ENCODE results near the gene RPS6KL1. TPM values are rescaled to one million over a fixed set of nuclear protein-coding genes. Genes with fewer than 3 reads are reported as not detected.

Gene RPS6KL1
- total and polyA plus RNA-seq, 2 experiments from 2014 or later: 0.23 to 1.4 TPM

DNA sequence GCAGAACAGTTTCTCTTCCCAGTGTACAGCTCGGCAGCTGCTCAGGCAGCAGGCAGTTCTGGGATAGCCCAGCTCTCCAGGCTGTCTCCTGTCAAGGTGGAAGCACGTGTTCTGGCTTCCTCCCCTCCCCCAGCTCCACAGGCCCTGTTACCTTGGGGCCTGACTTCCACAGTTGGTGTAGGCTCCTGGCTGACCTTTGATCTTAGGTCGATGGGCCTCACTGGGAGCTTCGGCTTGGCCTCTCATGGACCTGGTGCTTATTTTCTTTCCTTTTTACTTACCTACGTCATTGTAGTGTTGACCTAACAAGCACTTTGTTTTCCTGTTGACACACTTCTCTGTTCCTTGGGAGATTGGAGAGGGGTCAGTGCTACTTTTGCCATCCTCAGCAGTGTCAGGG is 24.4 kb downstream of the RPS6KL1 start:
- Histone ChIP-seq H3F3A (ENCODE audit: insufficient read depth) (peaks cover 10% of the 10 kb centered on the region), H3K9ac (no peak overlapping the region), H3K27me3 (replicated peaks; ENCODE audit: insufficient read depth) (no peaks in the 10 kb centered on the region), H2AFZ (no peak overlapping the region), H3K4me1 (ENCODE audit: insufficient read depth) (no peaks in the 10 kb centered on the region), H3K4me3 (no peak overlapping the region), H3K9me3 (ENCODE audit: low read depth) (no peaks in the 10 kb centered on the region), H4K20me1 (ENCODE audit: insufficient read depth) (no peaks in the 10 kb centered on the region), H3K9me2 (ENCODE audit: insufficient read depth) (no peaks in the 10 kb centered on the region), H3K4me2 (ENCODE audit: unreplicated experiment) (no peak overlapping the region), H3K79me2 (ENCODE audit: insufficient read depth) (peaks cover 24% of the 10 kb centered on the region), H3K36me3 (ENCODE audit: low read depth) (peaks cover 87% of the 10 kb centered on the region), H3K27ac (no peak overlapping the region)
- in situ Hi-C loops (cut with MboI): no loop called here
- 78 to 81% methylated on average over 5 of the region's 5 CpGs for WGBS, 2 experiments (ENCODE audit: low coverage in 1 of 2, low lambda C conversion rate in 2 of 2, missing lambda C conversion rate in 2 of 2)
- no peak for TF ChIP-seq EZH2phosphoT487 (IDR thresholded peaks at IDR 0.05; ENCODE audit: insufficient read depth, low read depth)
- no peak for TF ChIP-seq EZH2 (IDR thresholded peaks at IDR 0.05; ENCODE audit: insufficient read depth, poor library complexity, severe bottlenecking)
- DNase-seq: no peak

DNA sequence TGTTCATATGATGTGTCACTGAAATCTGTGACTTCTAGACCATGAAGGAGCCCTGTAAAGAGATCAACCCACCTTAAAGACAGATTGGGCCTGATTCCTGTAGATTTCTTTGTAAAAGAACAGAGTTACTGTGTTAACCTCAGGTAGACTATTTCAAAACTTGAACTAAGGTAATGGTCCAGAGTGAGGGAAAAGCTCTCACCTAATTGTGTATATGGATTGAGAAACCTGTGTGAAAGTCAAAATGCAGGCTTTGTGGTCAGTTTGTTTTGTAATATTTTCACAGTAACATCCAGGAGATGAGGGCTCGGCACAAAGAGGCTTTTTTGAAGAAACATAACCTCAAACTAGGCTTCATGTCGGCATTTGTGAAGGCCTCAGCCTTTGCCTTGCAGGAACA is 25.0 kb downstream of the RPS6KL1 start:
- no peaks in the 10 kb centered on the region for H3K9me2 ChIP-seq (ENCODE audit: insufficient read depth)
- DNase-seq: no peak
- H3F3A ChIP-seq (ENCODE audit: insufficient read depth): peaks cover 9% of the 10 kb centered on the region
- TF ChIP-seq EZH2 (IDR thresholded peaks at IDR 0.05; ENCODE audit: insufficient read depth, poor library complexity, severe bottlenecking): no peak
- TF ChIP-seq EZH2phosphoT487 (IDR thresholded peaks at IDR 0.05; ENCODE audit: insufficient read depth, low read depth): no peak
- H3K36me3 ChIP-seq (ENCODE audit: low read depth): peaks cover 91% of the 10 kb centered on the region
- H3K4me1 ChIP-seq (ENCODE audit: insufficient read depth): no peaks in the 10 kb centered on the region
- no peak overlapping the region for H3K4me3 ChIP-seq
- no peak overlapping the region for H3K27ac ChIP-seq
- peaks cover 31% of the 10 kb centered on the region for H3K79me2 ChIP-seq (ENCODE audit: insufficient read depth)
- H3K9ac ChIP-seq: no peak overlapping the region
- H3K4me2 ChIP-seq (ENCODE audit: unreplicated experiment): no peak overlapping the region
- in situ Hi-C loops (cut with MboI): no loop called here
- WGBS, 2 experiments (ENCODE audit: low coverage in 1 of 2, low lambda C conversion rate in 2 of 2, missing lambda C conversion rate in 2 of 2): 88 to 94% methylated on average over 2 of the region's 2 CpGs
- H4K20me1 ChIP-seq (ENCODE audit: insufficient read depth): no peaks in the 10 kb centered on the region
- H3K27me3 ChIP-seq (replicated peaks; ENCODE audit: insufficient read depth): no peaks in the 10 kb centered on the region
- no peak overlapping the region for H2AFZ ChIP-seq
- H3K9me3 ChIP-seq (ENCODE audit: low read depth): no peaks in the 10 kb centered on the region

DNA sequence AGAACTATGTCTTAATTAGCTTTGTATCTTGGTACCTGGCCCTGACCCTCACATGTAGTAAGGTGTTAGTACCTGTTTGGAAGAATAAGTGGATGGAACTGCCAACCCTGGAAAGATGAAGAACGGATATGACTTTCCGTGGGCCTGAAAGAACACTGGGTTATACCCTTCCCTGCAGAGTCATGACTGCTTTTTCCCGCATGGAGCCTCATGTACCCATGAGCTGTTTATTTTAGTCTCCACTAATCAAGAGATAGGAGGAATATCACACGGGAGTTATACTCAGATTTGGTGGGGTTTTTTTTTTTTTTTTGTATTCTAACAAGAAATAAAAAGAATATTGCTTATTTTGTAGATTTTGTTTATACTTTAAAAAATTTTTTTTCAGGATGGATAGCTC is 25.4 kb downstream of the RPS6KL1 start:
- no peak overlapping the region for H3K4me2 ChIP-seq (ENCODE audit: unreplicated experiment)
- no peak for DNase-seq

DNA sequence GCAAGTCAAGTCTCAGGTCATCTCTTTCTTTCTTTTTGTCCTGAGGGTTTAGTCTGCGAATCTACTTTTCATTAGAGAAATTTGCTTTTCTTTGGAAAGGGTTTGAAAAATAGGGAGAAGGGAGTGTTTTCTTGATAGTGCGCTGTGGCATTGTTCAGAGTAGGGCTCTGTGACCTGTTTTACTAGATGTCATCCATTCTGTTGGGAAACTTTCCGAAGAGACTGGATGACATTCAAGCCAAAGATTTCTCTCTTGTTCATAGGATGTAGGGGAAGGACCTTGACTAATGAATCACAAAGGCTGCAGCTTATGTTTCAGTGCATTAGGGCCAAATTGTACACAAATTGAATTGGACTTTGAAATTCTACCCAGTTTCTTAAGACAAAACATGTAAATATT is 26.7 kb downstream of the RPS6KL1 start:
- Histone ChIP-seq H3K36me3 (ENCODE audit: low read depth) (peaks cover 96% of the 10 kb centered on the region), H3K4me1 (ENCODE audit: insufficient read depth) (peaks cover 9% of the 10 kb centered on the region), H3K9ac (no peak overlapping the region), H3K27ac (no peak overlapping the region), H4K20me1 (ENCODE audit: insufficient read depth) (no peaks in the 10 kb centered on the region), H3F3A (ENCODE audit: insufficient read depth) (peaks cover 9% of the 10 kb centered on the region), H3K27me3 (replicated peaks; ENCODE audit: insufficient read depth) (no peaks in the 10 kb centered on the region), H3K79me2 (ENCODE audit: insufficient read depth) (peaks cover 43% of the 10 kb centered on the region), H2AFZ (no peak overlapping the region), H3K4me2 (ENCODE audit: unreplicated experiment) (no peak overlapping the region), H3K4me3 (no peak overlapping the region), H3K9me3 (ENCODE audit: low read depth) (no peaks in the 10 kb centered on the region), H3K9me2 (ENCODE audit: insufficient read depth) (no peaks in the 10 kb centered on the region)
- in situ Hi-C loops (cut with MboI): no loop called here
- DNase-seq: no peak
- TF ChIP-seq EZH2phosphoT487 (IDR thresholded peaks at IDR 0.05; ENCODE audit: insufficient read depth, low read depth) (no peak), EZH2 (IDR thresholded peaks at IDR 0.05; ENCODE audit: insufficient read depth, poor library complexity, severe bottlenecking) (no peak)
- 85 to 95% methylated on average over 3 of the region's 3 CpGs for WGBS, 2 experiments (ENCODE audit: low coverage in 1 of 2, low lambda C conversion rate in 2 of 2, missing lambda C conversion rate in 2 of 2)

More for the DNA sequence above, 25.4 kb downstream of the RPS6KL1 start:
- WGBS, 2 experiments (ENCODE audit: low coverage in 1 of 2, low lambda C conversion rate in 2 of 2, missing lambda C conversion rate in 2 of 2): 85 to 87% methylated on average over 4 of the region's 4 CpGs
- peaks cover 35% of the 10 kb centered on the region for H3K79me2 ChIP-seq (ENCODE audit: insufficient read depth)
- in situ Hi-C loops (cut with MboI): no loop called here
- no peak for TF ChIP-seq EZH2 (IDR thresholded peaks at IDR 0.05; ENCODE audit: insufficient read depth, poor library complexity, severe bottlenecking)
- TF ChIP-seq EZH2phosphoT487 (IDR thresholded peaks at IDR 0.05; ENCODE audit: insufficient read depth, low read depth): no peak
- no peak overlapping the region for H3K27ac ChIP-seq
- no peak overlapping the region for H3K4me3 ChIP-seq
- H2AFZ ChIP-seq: no peak overlapping the region
- H3K9me2 ChIP-seq (ENCODE audit: insufficient read depth): no peaks in the 10 kb centered on the region
- no peaks in the 10 kb centered on the region for H4K20me1 ChIP-seq (ENCODE audit: insufficient read depth)
- no peaks in the 10 kb centered on the region for H3K4me1 ChIP-seq (ENCODE audit: insufficient read depth)
- H3K36me3 ChIP-seq (ENCODE audit: low read depth): peaks cover 91% of the 10 kb centered on the region
- H3F3A ChIP-seq (ENCODE audit: insufficient read depth): peaks cover 9% of the 10 kb centered on the region
- H3K9ac ChIP-seq: no peak overlapping the region
- H3K27me3 ChIP-seq (replicated peaks; ENCODE audit: insufficient read depth): no peaks in the 10 kb centered on the region
- no peaks in the 10 kb centered on the region for H3K9me3 ChIP-seq (ENCODE audit: low read depth)

DNA sequence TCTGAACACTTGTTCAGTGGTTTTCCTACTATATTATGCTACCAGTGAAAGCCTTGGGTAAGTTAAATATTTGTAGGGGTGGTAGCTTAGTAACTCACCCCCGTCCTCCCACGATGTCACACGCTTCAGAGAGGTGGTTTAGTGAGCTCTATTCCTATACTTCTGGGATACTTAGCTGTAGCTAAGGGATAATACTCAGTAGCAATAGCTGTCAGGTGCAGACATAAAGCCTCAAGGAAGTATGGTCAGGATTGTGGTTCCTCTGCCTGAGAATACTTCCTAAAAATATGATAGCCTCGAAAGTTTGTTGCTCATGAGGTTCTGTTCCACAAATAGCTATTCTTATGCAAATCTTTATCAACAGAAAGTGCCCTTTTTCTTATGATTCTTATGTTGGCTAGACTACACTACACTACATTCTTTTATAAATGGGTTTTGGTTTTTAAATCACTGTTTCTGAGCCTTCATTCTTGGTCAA is 29.4 kb downstream of the RPS6KL1 start:
- H4K20me1 ChIP-seq (ENCODE audit: insufficient read depth): peaks cover 4% of the 10 kb centered on the region; the same call in 1 of the 2 replicates
- H3K27me3 ChIP-seq (replicated peaks; ENCODE audit: insufficient read depth): no peaks in the 10 kb centered on the region
- DNase-seq: no peak
- peaks cover 89% of the 10 kb centered on the region for H3K36me3 ChIP-seq (ENCODE audit: low read depth)
- in situ Hi-C loops (cut with MboI): no loop called here
- H3K79me2 ChIP-seq (ENCODE audit: insufficient read depth): peaks cover 70% of the 10 kb centered on the region
- no peaks in the 10 kb centered on the region for H3K9me2 ChIP-seq (ENCODE audit: insufficient read depth)
- no peak overlapping the region for H3K4me3 ChIP-seq
- H3K27ac ChIP-seq: no peak overlapping the region
- peaks cover 24% of the 10 kb centered on the region for H3F3A ChIP-seq (ENCODE audit: insufficient read depth)
- H3K4me2 ChIP-seq (ENCODE audit: unreplicated experiment): no peak overlapping the region
- TF ChIP-seq EZH2phosphoT487 (IDR thresholded peaks at IDR 0.05; ENCODE audit: insufficient read depth, low read depth) (no peak), EZH2 (IDR thresholded peaks at IDR 0.05; ENCODE audit: insufficient read depth, poor library complexity, severe bottlenecking) (no peak)
- 73 to 74% methylated on average over 4 of the region's 4 CpGs for WGBS, 2 experiments (ENCODE audit: low coverage in 1 of 2, low lambda C conversion rate in 2 of 2, missing lambda C conversion rate in 2 of 2)
- H3K4me1 ChIP-seq (ENCODE audit: insufficient read depth): peaks cover 17% of the 10 kb centered on the region
- no peaks in the 10 kb centered on the region for H3K9me3 ChIP-seq (ENCODE audit: low read depth)
- H3K9ac ChIP-seq: no peak overlapping the region
- H2AFZ ChIP-seq: no peak overlapping the region
